Measurements from ENCODE around the gene PLA2G5. TPM values are rescaled to one million over a fixed set of nuclear protein-coding genes. Genes with fewer than 3 reads are reported as not detected.
"Not testable (repeated sequence)": the region's sequence is repeated elsewhere in the genome, so short reads cannot be mapped to it uniquely, and the experiment has no call there.

PLA2G5 gene
- total RNA-seq, 2 donors from 2014 or later = not detected

DNA sequence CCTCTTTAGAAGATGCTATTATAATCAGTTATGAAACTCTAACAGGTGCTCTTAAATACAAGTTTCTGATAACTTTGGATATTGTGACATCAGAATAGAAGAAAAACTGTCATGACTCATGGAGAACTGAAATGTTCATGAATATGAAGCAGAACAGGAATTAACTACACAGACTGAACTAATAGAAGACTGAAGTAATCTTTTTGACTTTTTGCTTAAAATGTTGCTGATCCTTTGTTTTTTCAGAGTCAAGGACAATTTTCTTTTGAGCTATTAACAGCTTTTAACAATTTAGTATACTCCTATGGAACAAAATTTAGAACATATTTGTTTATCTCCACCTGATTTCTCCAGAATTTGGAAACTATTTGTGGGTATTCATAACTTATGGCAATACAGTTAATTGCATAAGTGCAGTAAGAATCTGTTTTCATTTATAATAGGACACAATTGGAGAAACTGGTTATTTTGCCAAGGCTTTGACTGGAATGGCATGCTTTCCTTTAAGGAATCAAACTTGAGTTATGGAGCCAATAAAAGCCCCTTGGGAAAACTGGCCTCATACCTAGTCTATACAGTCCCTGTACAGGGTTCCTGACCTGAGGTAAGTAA is 18.7 kb upstream of the PLA2G5 start:
- Mint-ChIP-seq H3K4me3 (no peak overlapping the region), H3K36me3 (ENCODE audit: low read depth) (no peaks in the 10 kb centered on the region), H3K9me3 (peaks cover 5% of the 10 kb centered on the region), H3K27me3 (peaks cover 4% of the 10 kb centered on the region), H3K27ac (no peak overlapping the region), H3K4me1 (no peaks in the 10 kb centered on the region)
- ATAC-seq (replicated peaks) = no peak

DNA sequence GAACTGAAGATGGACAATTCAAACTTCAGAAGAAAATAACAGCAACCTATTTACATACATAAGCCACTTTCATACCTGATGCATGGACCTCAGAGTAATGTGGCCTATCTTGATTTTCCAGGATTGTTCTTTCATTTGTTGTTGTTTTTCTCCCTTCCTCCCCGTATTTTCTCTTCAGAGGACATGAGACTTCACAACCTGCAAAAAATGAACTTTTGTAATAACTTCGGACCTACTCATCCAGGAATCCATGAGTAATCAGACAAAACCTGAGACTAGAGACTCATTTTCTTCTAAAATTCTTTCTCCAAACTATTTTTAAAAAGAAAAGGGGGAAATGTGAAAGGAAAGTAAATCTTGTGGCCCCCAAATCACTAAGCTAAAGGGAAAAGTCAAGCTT is 17.6 kb upstream of the PLA2G5 start:
- Mint-ChIP-seq H3K27me3 (peaks cover 7% of the 10 kb centered on the region), H3K36me3 (ENCODE audit: low read depth) (no peaks in the 10 kb centered on the region)

DNA sequence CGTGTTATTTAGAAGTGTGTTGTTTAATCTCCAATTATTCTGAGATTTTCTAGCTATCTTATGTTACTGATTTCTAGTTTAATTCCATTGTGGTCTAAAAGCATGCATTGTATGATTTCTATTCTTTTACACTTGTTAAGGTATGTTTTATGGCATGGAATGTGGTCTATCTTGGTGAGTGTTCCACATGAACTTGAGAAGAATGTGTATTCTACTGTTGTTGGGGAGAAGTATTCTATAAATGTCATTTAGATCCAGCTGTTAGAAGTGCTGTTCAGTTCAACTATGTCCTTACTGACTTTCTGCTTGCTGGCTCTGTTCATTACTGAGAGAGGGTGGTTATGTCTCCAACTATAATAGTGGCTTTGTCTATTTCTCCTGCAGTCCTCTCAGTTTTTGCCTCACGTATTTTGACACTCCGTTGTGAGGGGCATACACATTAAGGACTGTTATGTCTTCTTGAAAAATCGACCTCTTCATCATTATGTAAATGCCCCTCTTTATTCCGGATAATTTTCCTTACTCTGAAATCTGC is 12.0 kb upstream of the PLA2G5 start:
- H3K4me1 Mint-ChIP-seq = peaks cover 15% of the 10 kb centered on the region
- H3K4me3 Mint-ChIP-seq = no peak overlapping the region
- H3K9me3 Mint-ChIP-seq = no peaks in the 10 kb centered on the region
- no peak for ATAC-seq (replicated peaks)
- peaks cover 7% of the 10 kb centered on the region for H3K27me3 Mint-ChIP-seq
- no peaks in the 10 kb centered on the region for H3K36me3 Mint-ChIP-seq (ENCODE audit: low read depth)
- no peak overlapping the region for H3K27ac Mint-ChIP-seq

More for the DNA sequence above, 17.6 kb upstream of the PLA2G5 start:
- Mint-ChIP-seq H3K4me3 (no peak overlapping the region), H3K27ac (no peak overlapping the region), H3K9me3 (peaks cover 5% of the 10 kb centered on the region), H3K4me1 (no peaks in the 10 kb centered on the region)
- no peak for ATAC-seq (replicated peaks)

DNA sequence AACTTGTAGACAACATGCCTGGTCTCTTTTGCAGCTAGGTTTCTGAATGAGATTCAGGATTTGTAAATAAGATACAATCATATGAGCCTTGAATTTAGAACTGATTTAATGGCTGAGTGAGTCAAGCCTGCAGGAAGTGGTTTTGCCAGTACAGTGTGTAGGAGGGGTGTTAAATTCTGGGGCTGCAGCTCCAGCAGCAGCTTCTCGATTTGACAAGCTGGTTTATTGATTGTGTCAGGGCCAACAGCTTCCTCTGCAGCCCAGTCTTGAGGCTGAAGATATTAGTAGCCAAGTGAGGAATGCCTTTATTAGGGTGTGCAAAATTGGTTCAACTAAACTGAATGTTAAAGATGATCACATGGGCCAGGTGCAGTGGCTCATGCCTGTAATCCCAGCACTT is 11.5 kb upstream of the PLA2G5 start:
- Mint-ChIP-seq H3K27ac (no peak overlapping the region), H3K36me3 (ENCODE audit: low read depth) (no peaks in the 10 kb centered on the region), H3K4me1 (peaks cover 15% of the 10 kb centered on the region), H3K4me3 (no peak overlapping the region), H3K9me3 (no peaks in the 10 kb centered on the region), H3K27me3 (peaks cover 7% of the 10 kb centered on the region)
- ATAC-seq (replicated peaks) = peak; percentile 99

DNA sequence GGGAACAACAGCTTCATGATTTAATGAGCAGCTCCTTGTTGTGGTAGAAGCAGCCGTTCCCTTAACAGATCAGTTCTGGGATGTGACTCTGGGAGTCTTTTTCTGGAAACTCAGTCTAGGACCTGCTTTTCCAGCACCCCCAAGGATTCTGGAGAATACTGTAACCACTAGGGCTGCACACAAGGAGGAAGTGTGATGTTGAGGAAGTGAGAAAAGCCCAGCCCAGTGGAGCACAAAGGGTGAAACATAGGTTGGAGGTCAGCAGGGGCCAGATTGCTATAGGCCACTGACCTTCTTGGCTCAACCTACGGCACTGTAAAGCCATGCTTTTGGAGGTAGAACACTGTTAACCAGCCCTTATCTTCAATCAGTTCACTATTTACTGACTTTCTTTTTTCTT is 10.1 kb upstream of the PLA2G5 start:
- Mint-ChIP-seq H3K36me3 (ENCODE audit: low read depth) (no peaks in the 10 kb centered on the region), H3K9me3 (no peaks in the 10 kb centered on the region), H3K27ac (no peak overlapping the region), H3K4me1 (peaks cover 15% of the 10 kb centered on the region), H3K4me3 (no peak overlapping the region), H3K27me3 (peaks cover 7% of the 10 kb centered on the region)
- ATAC-seq (replicated peaks) = no peak

DNA sequence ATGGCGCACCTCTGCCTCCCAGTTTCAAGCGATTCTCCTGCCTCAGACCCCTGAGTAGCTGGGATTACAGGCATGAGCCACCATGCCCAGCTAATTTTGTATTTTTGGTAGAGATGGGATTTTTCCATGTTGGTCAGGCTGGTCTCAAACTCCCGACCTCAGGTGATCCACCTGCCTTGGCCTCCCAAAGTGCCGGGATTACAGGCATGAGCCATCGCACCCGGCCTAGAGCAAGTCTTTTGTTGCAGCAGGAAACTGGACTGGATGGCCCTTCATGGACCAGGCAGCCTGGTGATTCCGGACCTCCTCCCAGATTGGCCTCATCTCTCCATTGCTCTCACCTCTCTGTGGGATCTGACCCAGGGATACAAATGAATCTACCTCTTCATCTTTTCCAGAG is 9.2 kb upstream of the PLA2G5 start:
- not testable (repeated sequence) for ATAC-seq (replicated peaks); H3K27ac Mint-ChIP-seq; H3K9me3 Mint-ChIP-seq; H3K4me3 Mint-ChIP-seq; H3K36me3 Mint-ChIP-seq (ENCODE audit: low read depth)
- peaks cover 15% of the 10 kb centered on the region for H3K4me1 Mint-ChIP-seq
- H3K27me3 Mint-ChIP-seq = peaks cover 12% of the 10 kb centered on the region

DNA sequence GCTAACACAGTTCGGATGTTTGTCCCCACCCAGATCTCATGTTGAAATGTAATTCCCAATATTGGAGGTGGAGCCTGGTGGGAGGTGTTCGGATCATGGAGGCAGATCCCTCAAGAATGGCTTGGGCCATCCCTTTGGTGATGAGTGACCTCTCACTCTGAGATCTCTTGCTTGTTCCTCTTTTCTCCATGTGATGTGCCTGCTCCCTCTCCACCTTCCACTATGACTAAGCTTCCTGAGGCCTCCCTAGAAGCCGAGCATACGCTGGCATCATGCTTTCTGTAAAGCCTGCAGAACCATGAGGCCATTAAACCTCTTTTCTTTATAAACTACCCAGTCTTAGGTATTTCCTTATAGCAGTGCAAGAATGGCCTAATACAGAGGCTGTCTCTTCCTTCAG is 8.1 kb upstream of the PLA2G5 start:
- Mint-ChIP-seq H3K9me3 (no peaks in the 10 kb centered on the region), H3K36me3 (ENCODE audit: low read depth) (no peaks in the 10 kb centered on the region), H3K27ac (no peak overlapping the region), H3K27me3 (peaks cover 9% of the 10 kb centered on the region), H3K4me3 (no peak overlapping the region), H3K4me1 (peaks cover 15% of the 10 kb centered on the region)
- no peak for ATAC-seq (replicated peaks)

DNA sequence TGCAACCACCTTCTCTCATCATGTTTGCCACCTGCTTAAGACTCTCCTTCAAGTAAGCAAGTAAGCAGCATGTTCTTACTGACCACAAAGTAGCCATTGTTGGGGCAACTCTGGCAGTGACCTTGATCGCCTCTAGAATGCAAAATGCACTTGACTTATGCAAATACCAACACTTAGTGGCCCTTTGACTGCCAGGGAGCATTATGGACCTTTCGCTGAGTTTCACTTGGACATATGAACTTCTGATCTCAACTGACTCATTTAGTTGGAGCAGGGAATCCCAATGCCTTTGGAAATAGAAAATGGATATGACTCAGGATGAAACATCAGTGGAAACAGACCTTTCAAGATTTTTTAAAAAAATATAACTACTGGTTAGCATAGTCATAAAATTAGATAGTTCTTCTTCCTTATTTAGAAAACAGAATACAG is 6.1 kb upstream of the PLA2G5 start:
- Mint-ChIP-seq H3K9me3 (no peaks in the 10 kb centered on the region), H3K36me3 (ENCODE audit: low read depth) (no peaks in the 10 kb centered on the region), H3K27ac (no peak overlapping the region), H3K27me3 (peaks cover 9% of the 10 kb centered on the region), H3K4me3 (no peak overlapping the region), H3K4me1 (peaks cover 8% of the 10 kb centered on the region)
- ATAC-seq (replicated peaks) = peak; percentile 19

DNA sequence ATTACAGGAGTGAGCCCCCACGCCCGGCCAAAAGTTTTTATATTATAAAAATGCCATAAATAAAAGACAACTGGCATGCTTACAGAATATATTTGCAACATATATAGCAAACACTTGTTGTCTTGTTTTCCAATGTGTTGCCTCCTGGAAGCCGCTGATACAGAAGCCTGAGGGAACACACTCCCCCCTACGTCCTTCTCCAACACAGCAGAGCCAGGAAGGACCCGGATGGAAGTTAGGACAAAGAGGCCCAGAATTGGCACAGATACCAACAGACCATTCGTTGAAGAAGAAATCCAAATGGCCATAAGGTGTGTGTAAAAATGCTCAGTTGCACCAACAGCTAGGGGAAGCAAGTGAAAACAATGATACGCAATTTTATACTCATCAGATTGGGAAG is 1.3 kb upstream of the PLA2G5 start:
- Mint-ChIP-seq H3K27ac (no peak overlapping the region), H3K4me3 (no peak overlapping the region), H3K9me3 (no peaks in the 10 kb centered on the region), H3K27me3 (peaks cover 9% of the 10 kb centered on the region), H3K4me1 (no peaks in the 10 kb centered on the region), H3K36me3 (ENCODE audit: low read depth) (no peaks in the 10 kb centered on the region)
- ATAC-seq (replicated peaks) = no peak

DNA sequence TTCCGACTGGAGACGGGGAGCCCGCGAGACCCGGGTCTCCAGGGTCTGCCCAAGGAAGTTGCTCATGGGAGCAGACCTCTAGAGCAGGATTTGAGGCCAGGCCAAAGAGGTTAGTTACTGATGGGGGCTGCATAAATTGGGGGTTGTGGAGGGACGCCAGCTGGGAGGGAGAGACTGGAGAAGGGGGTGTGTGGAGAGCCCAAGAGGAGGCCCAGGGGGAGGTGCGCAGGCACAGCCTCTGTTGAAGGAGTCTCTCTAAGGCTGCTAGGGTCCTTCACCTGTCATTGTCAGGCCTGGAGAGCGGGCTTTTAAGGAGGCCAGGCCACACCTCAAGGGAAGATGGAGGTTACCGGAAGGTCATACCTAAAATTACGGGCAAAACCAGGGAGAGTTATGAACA is 363 bp downstream of the PLA2G5 start:
- Mint-ChIP-seq H3K4me3 (no peak overlapping the region), H3K27me3 (peaks cover 10% of the 10 kb centered on the region), H3K4me1 (no peaks in the 10 kb centered on the region), H3K36me3 (ENCODE audit: low read depth) (no peaks in the 10 kb centered on the region), H3K27ac (no peak overlapping the region), H3K9me3 (no peaks in the 10 kb centered on the region)
- no peak for ATAC-seq (replicated peaks)

DNA sequence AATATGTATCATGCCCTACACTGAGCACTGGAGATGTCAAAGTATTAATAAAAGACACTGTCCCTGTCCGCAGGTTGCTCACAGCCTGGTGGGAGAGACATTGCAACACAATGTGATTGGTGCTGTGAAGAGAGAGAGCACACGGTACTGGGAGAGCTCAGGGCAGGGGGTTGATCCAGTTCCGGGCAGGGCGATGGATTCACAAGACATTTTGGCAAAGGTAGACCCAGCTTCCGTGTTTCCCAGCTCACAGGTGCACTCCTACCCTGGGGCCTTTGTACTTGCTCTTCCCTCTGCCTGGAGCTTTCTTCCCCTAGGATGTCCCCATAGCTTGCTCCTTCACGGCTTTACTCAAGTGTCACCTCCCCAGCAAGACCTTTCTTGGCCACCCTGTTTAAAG is 1.4 kb downstream of the PLA2G5 start:
- Mint-ChIP-seq H3K4me1 (no peaks in the 10 kb centered on the region), H3K27ac (no peak overlapping the region), H3K27me3 (peaks cover 4% of the 10 kb centered on the region), H3K9me3 (no peaks in the 10 kb centered on the region), H3K4me3 (no peak overlapping the region), H3K36me3 (ENCODE audit: low read depth) (no peaks in the 10 kb centered on the region)
- no peak for ATAC-seq (replicated peaks)

DNA sequence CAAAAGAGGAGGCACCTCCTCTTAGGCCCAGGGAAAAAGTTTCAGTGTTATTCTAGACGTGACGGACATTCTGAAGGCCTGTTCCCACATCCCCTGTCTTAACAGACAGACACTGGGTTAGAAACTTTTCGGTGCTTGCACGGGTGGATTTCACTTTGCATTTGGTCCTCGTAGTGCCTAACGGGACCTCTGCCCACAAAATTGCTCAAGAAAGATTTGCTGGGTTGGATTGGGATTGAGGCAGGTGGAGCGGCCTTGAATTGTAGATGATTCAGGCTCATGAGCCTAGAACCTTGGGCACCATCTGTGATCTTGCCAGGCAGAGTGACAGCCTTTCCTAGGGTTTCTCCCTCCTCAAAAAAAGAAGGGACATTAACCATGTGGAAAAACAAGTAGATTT is 2.8 kb downstream of the PLA2G5 start:
- no peak for ATAC-seq (replicated peaks)
- Mint-ChIP-seq H3K36me3 (ENCODE audit: low read depth) (no peaks in the 10 kb centered on the region), H3K4me3 (no peak overlapping the region), H3K4me1 (peaks cover under 1% of the 10 kb centered on the region), H3K27me3 (peaks cover 12% of the 10 kb centered on the region), H3K27ac (no peak overlapping the region), H3K9me3 (no peaks in the 10 kb centered on the region)

DNA sequence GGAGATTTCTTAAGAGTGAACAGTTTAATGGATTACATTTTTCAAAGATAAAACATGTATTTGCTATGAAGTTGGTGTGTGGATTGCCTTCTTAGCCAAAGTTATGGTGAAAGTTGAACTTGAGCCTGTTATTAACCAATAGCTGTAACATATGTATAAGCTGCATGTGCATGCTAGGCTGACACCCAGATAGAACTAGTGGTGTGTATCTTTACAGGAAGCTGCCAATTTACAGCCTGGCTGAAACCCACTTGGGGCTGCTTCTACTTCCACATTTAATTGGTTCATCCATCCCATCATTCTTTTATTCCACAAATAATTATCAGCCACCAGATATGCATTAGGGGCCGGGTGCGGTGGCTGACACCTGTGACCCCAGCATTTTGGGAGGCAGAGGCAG is 3.3 kb downstream of the PLA2G5 start:
- Mint-ChIP-seq H3K27ac (no peak overlapping the region), H3K4me1 (peaks cover 5% of the 10 kb centered on the region), H3K36me3 (ENCODE audit: low read depth) (no peaks in the 10 kb centered on the region), H3K27me3 (peaks cover 17% of the 10 kb centered on the region), H3K9me3 (no peaks in the 10 kb centered on the region), H3K4me3 (no peak overlapping the region)
- no peak for ATAC-seq (replicated peaks)

DNA sequence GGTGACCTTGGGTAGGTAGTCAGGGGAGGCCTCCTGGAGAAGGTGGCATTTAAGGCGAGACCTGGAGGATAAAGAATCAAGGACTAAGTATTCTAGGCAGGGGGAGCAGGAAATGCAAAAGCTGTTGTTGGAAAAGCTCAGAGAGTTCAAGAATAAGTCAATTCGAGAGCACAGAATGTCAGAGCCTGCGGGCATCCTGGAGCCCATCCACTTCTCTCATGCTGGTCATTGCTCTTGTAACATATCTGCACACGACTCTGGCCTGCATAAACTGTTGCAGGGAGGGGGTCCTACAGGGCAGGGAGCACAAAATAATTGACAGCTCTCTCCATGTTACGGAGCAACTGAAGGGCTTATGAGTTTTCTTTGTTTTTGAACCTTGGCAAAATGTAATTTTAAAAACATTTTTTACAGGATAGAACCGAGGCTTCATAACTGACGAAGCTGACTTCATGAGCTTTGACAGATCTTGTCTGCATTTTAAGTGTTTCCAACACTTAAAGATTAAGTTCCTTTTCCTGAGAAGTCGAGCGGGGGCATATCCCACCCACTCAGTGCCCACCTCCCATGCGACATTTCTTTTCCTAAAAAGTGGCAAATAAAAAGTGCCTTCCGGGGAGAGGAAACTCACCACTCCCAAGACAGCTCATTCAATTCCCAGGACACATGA is 4.2 kb downstream of the PLA2G5 start:
- Mint-ChIP-seq H3K9me3 (no peaks in the 10 kb centered on the region), H3K4me1 (peaks cover 7% of the 10 kb centered on the region), H3K27me3 (peaks cover 27% of the 10 kb centered on the region), H3K4me3 (no peak overlapping the region), H3K36me3 (ENCODE audit: low read depth) (no peaks in the 10 kb centered on the region), H3K27ac (no peak overlapping the region)
- no peak for ATAC-seq (replicated peaks)

DNA sequence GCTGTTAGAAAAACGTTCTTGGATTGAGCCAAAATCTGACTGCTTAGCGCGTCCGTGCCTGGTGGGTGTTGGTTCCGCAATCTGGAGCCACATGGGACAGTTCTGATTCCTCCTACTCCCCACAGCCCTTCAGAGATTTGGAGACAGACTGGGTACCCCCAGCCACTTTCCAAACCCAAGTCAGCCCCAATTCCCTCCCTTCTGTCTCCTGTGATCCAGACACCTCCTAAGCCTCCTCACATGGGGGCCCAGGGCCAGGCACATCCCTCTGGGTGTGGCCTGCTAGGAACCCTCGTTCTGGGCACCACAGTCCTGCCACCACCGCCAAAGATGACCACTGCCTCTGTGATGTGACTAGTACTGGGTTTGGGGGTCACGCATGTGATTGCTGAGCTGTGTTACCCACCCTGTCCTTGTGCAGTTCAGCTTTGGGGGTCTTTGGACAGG is 4.8 kb downstream of the PLA2G5 start:
- Mint-ChIP-seq H3K36me3 (ENCODE audit: low read depth) (no peaks in the 10 kb centered on the region), H3K9me3 (no peaks in the 10 kb centered on the region), H3K27ac (no peak overlapping the region), H3K27me3 (peaks cover 30% of the 10 kb centered on the region), H3K4me1 (peaks cover 7% of the 10 kb centered on the region), H3K4me3 (no peak overlapping the region)
- ATAC-seq (replicated peaks) = no peak
